ENCODE results near the gene CAPN2.

Gene CAPN2

DNA sequence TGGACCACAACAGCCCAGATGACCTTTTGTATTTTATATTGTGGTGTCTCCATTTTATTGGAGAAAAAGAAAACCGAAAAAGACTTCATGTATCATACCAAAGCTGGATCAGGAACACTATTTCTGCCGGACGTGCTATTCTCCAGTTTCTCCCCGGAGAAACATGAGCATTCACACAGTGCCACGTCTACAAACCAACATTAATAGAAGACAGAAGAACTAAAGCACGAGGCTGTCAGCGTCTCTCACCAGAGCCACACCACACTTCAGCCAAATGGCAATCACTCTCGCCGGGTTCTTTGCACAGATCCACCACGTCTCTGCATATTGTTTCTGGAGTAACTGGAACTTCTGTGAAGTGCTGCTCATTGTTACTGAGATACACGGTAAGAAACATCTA is 108.6 kb downstream of the CAPN2 start:
- TF ChIP-seq TAF1 (IDR thresholded peaks at IDR 0.05; ENCODE audit: borderline replicate concordance, insufficient read depth, low read length), result no peak
- TF ChIP-seq, protein P1, sequence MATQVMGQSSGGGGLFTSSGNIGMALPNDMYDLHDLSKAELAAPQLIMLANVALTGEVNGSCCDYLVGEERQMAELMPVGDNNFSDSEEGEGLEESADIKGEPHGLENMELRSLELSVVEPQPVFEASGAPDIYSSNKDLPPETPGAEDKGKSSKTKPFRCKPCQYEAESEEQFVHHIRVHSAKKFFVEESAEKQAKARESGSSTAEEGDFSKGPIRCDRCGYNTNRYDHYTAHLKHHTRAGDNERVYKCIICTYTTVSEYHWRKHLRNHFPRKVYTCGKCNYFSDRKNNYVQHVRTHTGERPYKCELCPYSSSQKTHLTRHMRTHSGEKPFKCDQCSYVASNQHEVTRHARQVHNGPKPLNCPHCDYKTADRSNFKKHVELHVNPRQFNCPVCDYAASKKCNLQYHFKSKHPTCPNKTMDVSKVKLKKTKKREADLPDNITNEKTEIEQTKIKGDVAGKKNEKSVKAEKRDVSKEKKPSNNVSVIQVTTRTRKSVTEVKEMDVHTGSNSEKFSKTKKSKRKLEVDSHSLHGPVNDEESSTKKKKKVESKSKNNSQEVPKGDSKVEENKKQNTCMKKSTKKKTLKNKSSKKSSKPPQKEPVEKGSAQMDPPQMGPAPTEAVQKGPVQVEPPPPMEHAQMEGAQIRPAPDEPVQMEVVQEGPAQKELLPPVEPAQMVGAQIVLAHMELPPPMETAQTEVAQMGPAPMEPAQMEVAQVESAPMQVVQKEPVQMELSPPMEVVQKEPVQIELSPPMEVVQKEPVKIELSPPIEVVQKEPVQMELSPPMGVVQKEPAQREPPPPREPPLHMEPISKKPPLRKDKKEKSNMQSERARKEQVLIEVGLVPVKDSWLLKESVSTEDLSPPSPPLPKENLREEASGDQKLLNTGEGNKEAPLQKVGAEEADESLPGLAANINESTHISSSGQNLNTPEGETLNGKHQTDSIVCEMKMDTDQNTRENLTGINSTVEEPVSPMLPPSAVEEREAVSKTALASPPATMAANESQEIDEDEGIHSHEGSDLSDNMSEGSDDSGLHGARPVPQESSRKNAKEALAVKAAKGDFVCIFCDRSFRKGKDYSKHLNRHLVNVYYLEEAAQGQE (IDR thresholded peaks at IDR 0.05; ENCODE audit: insufficient read depth in 1 of 2, low read depth in 2 of 2, low read length in 2 of 2), result no peak
- TF ChIP-seq POLR2AphosphoS5 (IDR thresholded peaks at IDR 0.05; ENCODE audit: low read depth, low read length), result no peak
- no peak for TF ChIP-seq FOXP2 (optimal IDR thresholded peaks at IDR 0.05; ENCODE audit: borderline replicate concordance, extremely low read depth, extremely low read length, insufficient read depth)
- no peak for TF ChIP-seq SIN3A (IDR thresholded peaks at IDR 0.05; ENCODE audit: borderline replicate concordance, insufficient read depth, low read length)

DNA sequence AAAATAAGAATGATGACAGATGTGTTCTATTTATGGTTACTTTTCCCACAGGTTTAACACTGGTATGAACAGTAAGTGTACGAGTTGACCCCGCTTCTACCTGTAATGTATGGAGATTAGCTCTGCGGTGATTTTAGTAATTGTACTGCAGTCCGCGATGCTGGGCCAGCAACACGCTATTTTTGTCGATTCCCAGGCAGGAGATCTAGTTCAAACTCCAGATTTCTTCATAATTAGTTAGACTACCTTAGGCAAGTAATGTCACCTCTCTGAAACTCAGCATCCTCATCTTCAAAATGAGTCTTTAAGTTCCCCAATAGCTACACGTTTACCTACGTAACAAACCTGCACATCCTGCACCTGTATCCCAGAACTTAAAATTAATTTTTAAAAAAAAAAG is 111.9 kb downstream of the CAPN2 start:
- TF ChIP-seq FOXP2 (optimal IDR thresholded peaks at IDR 0.05; ENCODE audit: borderline replicate concordance, extremely low read depth, extremely low read length, insufficient read depth), result no peak
- TF ChIP-seq POLR2AphosphoS5 (IDR thresholded peaks at IDR 0.05; ENCODE audit: low read depth, low read length), result no peak
- TF ChIP-seq SIN3A (IDR thresholded peaks at IDR 0.05; ENCODE audit: borderline replicate concordance, insufficient read depth, low read length), result no peak
- TF ChIP-seq, protein P1 (IDR thresholded peaks at IDR 0.05; ENCODE audit: insufficient read depth in 1 of 2, low read depth in 2 of 2, low read length in 2 of 2), result no peak
- TF ChIP-seq TAF1 (IDR thresholded peaks at IDR 0.05; ENCODE audit: borderline replicate concordance, insufficient read depth, low read length), result no peak

DNA sequence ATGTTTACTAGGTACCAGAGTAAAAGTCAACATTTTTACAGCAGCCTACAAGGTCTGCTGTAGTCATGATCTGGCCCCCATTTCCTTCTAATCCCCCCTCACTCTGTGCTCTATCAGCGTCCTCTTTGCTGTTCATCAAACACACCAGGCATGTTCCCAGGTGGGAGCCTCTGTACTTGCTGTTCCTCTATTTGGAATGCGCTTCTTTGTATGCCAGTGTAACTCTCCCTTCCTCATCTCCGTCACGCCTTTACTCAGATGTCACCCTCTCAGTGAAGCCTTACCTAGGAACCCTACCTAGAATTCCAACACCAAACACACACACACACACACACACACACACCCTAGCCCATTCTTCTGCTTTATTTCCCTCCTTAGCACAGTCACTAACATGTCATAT is 112.4 kb downstream of the CAPN2 start:
- no peak for TF ChIP-seq TAF1 (IDR thresholded peaks at IDR 0.05; ENCODE audit: borderline replicate concordance, insufficient read depth, low read length)
- TF ChIP-seq, protein P1 (IDR thresholded peaks at IDR 0.05; ENCODE audit: insufficient read depth in 1 of 2, low read depth in 2 of 2, low read length in 2 of 2), result no peak
- TF ChIP-seq SIN3A (IDR thresholded peaks at IDR 0.05; ENCODE audit: borderline replicate concordance, insufficient read depth, low read length), result no peak
- no peak for TF ChIP-seq POLR2AphosphoS5 (IDR thresholded peaks at IDR 0.05; ENCODE audit: low read depth, low read length)
- TF ChIP-seq FOXP2 (optimal IDR thresholded peaks at IDR 0.05; ENCODE audit: borderline replicate concordance, extremely low read depth, extremely low read length, insufficient read depth), result no peak

All from PFSK-1 (cell line).